ENCODE results near the gene CHST8. TPM values are rescaled to one million over a fixed set of nuclear protein-coding genes. Genes with fewer than 3 reads are reported as not detected.
A peak's percentile ranks its signal among the peaks of the same experiment; 100 is the strongest.

The CHST8 gene
- total and polyA plus RNA-seq, 2 of the 13 experiments (the other 11 are each of a cell fraction or from before 2014, with no cell fraction given) = not detected

DNA sequence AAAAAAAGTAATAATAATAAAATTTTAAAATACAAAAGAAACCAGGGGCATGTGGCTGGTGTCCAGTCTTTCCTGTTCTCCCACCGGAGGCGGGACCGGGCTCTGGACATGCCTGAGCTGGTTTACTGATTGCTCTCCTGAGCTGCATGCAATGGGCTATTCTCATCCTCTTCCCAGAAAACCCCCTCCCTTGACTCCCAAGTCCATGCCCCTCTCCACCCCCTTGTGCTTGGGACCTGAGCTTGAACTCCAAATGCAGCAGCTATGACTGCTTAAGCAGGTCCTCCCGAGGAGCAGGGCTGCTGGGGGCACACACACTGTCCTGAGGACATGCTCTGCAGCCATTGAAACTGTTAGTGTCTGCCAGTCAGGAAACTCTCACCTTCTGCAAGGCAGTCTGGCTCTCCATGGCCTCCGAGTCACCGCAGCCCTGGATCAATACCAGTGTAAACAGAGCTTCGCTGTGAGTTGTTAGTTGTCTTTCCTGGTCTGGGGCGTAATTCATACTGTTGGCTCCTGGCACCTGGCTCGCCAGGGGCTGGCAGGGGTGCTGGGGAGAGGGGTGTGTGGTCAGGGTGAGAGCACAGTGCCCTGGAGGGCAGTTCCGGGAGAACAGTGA is 41.6 kb upstream of the CHST8 start (continued):
- TF ChIP-seq, protein P1, sequence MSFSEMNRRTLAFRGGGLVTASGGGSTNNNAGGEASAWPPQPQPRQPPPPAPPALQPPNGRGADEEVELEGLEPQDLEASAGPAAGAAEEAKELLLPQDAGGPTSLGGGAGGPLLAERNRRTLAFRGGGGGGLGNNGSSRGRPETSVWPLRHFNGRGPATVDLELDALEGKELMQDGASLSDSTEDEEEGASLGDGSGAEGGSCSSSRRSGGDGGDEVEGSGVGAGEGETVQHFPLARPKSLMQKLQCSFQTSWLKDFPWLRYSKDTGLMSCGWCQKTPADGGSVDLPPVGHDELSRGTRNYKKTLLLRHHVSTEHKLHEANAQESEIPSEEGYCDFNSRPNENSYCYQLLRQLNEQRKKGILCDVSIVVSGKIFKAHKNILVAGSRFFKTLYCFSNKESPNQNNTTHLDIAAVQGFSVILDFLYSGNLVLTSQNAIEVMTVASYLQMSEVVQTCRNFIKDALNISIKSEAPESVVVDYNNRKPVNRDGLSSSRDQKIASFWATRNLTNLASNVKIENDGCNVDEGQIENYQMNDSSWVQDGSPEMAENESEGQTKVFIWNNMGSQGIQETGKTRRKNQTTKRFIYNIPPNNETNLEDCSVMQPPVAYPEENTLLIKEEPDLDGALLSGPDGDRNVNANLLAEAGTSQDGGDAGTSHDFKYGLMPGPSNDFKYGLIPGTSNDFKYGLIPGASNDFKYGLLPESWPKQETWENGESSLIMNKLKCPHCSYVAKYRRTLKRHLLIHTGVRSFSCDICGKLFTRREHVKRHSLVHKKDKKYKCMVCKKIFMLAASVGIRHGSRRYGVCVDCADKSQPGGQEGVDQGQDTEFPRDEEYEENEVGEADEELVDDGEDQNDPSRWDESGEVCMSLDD (CRISPR knock-in tag; IDR thresholded peaks at IDR 0.05; ENCODE audit: borderline replicate concordance) = no peak
- TF ChIP-seq ZNF235 (CRISPR knock-in tag; IDR thresholded peaks at IDR 0.05; ENCODE audit: borderline replicate concordance) (no peak), ZNF124 (CRISPR knock-in tag; IDR thresholded peaks at IDR 0.05) (no peak), ZNF713 (CRISPR knock-in tag; IDR thresholded peaks at IDR 0.05) (no peak), GFI1 (CRISPR knock-in tag; IDR thresholded peaks at IDR 0.05; ENCODE audit: borderline replicate concordance) (no peak), ZNF292 (CRISPR knock-in tag; IDR thresholded peaks at IDR 0.05; ENCODE audit: borderline replicate concordance, low read depth) (peak; percentile 65; the same call in 1 of the 2 replicates), TBX2 (CRISPR knock-in tag; IDR thresholded peaks at IDR 0.05; ENCODE audit: borderline replicate concordance) (peak; percentile 42; the same call in 1 of the 2 replicates), ZNF546 (CRISPR knock-in tag; conservative IDR thresholded peaks at IDR 0.05) (no peak)
- TF ChIP-seq, protein P2, sequence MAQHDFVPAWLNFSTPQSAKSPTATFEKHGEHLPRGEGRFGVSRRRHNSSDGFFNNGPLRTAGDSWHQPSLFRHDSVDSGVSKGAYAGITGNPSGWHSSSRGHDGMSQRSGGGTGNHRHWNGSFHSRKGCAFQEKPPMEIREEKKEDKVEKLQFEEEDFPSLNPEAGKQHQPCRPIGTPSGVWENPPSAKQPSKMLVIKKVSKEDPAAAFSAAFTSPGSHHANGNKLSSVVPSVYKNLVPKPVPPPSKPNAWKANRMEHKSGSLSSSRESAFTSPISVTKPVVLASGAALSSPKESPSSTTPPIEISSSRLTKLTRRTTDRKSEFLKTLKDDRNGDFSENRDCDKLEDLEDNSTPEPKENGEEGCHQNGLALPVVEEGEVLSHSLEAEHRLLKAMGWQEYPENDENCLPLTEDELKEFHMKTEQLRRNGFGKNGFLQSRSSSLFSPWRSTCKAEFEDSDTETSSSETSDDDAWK (CRISPR knock-in tag; IDR thresholded peaks at IDR 0.05) = no peak

Measured in HepG2 (cell line).